ENCODE data around the gene RGS17. TPM values are rescaled to one million over a fixed set of nuclear protein-coding genes. Genes with fewer than 3 reads are reported as not detected.

RGS17 gene
- total RNA-seq, 4 donors from 2014 or later: 1.2 to 18.6 (median 3.4) TPM

- Histone ChIP-seq H3K4me3 (replicated peaks in 1 of 3) (no peak overlapping the region), H3K9me3 (no peaks in the 10 kb centered on the region), H3K27ac (no peak overlapping the region), H3K27me3 (no peaks in the 10 kb centered on the region), H3K4me1 (no peaks in the 10 kb centered on the region), H3K36me3 (no peaks in the 10 kb centered on the region)
- 87 to 95% methylated on average over 6 of the region's 6 CpGs for WGBS, 2 donors
- intact Hi-C loops (cut with DNase I): no loop called here
- DNase-seq: no peak
- TF ChIP-seq CTCF (IDR thresholded peaks at IDR 0.05) (no peak), POLR2A (IDR thresholded peaks at IDR 0.05) (no peak)
Observed at GRCh38 chr6:153149891-153150290, 18.8 kb upstream of the RGS17 start.

GRCh38 chr6:153146413-153146812 lies 15.3 kb upstream of the RGS17 start:
- no peaks in the 10 kb centered on the region for H3K27me3 ChIP-seq
- no peak for DNase-seq
- H3K27ac ChIP-seq: no peak overlapping the region
- H3K4me3 ChIP-seq (replicated peaks in 1 of 3): no peak overlapping the region
- H3K9me3 ChIP-seq: no peaks in the 10 kb centered on the region
- H3K36me3 ChIP-seq: no peaks in the 10 kb centered on the region
- no peak for TF ChIP-seq POLR2A (IDR thresholded peaks at IDR 0.05)
- TF ChIP-seq CTCF (IDR thresholded peaks at IDR 0.05): no peak
- H3K4me1 ChIP-seq: no peaks in the 10 kb centered on the region
- intact Hi-C loops (cut with DNase I): no loop called here

GRCh38 chr6:153145591-153145990 lies 14.5 kb upstream of the RGS17 start:
- 18 to 36% methylated on average over 3 to 4 of the region's 4 CpGs for WGBS, 2 donors
- H3K27me3 ChIP-seq: no peaks in the 10 kb centered on the region
- H3K36me3 ChIP-seq: no peaks in the 10 kb centered on the region
- no peaks in the 10 kb centered on the region for H3K9me3 ChIP-seq
- peak; percentile 19 to 38 for DNase-seq
- TF ChIP-seq POLR2A (IDR thresholded peaks at IDR 0.05): no peak
- TF ChIP-seq CTCF (IDR thresholded peaks at IDR 0.05): no peak
- H3K27ac ChIP-seq: no peak overlapping the region
- no peak overlapping the region for H3K4me3 ChIP-seq (replicated peaks in 1 of 3)
- H3K4me1 ChIP-seq: no peaks in the 10 kb centered on the region
- intact Hi-C loops (cut with DNase I): no loop called here

GRCh38 chr6:153143200-153143599 lies 12.1 kb upstream of the RGS17 start:
- Histone ChIP-seq H3K4me3 (replicated peaks in 1 of 3) (no peak overlapping the region), H3K27me3 (no peaks in the 10 kb centered on the region), H3K27ac (no peak overlapping the region), H3K36me3 (no peaks in the 10 kb centered on the region), H3K4me1 (no peaks in the 10 kb centered on the region), H3K9me3 (no peaks in the 10 kb centered on the region)
- TF ChIP-seq CTCF (IDR thresholded peaks at IDR 0.05) (no peak), POLR2A (IDR thresholded peaks at IDR 0.05) (no peak)
- intact Hi-C loops (cut with DNase I): no loop called here
- DNase-seq: no peak
- 64 to 75% methylated on average over 4 of the region's 4 CpGs for WGBS, 2 donors

GRCh38 chr6:153140299-153140698 lies 9.2 kb upstream of the RGS17 start:
- DNase-seq: no peak
- no peaks in the 10 kb centered on the region for H3K27me3 ChIP-seq
- TF ChIP-seq CTCF (IDR thresholded peaks at IDR 0.05) (no peak), POLR2A (IDR thresholded peaks at IDR 0.05) (no peak)
- H3K4me1 ChIP-seq: no peaks in the 10 kb centered on the region
- H3K4me3 ChIP-seq (replicated peaks in 1 of 3): no peak overlapping the region
- WGBS, 2 donors: 38 to 50% methylated on average over 2 of the region's 2 CpGs
- H3K36me3 ChIP-seq: no peaks in the 10 kb centered on the region
- H3K27ac ChIP-seq: no peak overlapping the region
- intact Hi-C loops (cut with DNase I): no loop called here
- H3K9me3 ChIP-seq: no peaks in the 10 kb centered on the region

Measured in thyroid gland (tissue), 4 donors.